Natural killer cell (primary cell): ENCODE measurements around the gene TRPC4. TPM values are rescaled to one million over a fixed set of nuclear protein-coding genes. Genes with fewer than 3 reads are reported as not detected.

ENCODE experiments used
- ATAC-seq, 3 donors: fragments of 150-1000 bp in 2 of 3; fragments of 200-7000 bp in 1 of 3; cut with Tn5 transposase; 1 replicate in 1 of 3; 2 replicates in 2 of 3; pipeline ENCODE4 v1.10.0; 2021; ENCODE audit warnings: mild to moderate bottlenecking in 2 of 3, moderate library complexity in 2 of 3
- DNase-seq, 2 donors: peaks; one replicate each; pipeline versions ENCODE4 v3.0.0 to v3.0.0-alpha.2; 2013 to 2021; ENCODE audit warnings: mixed read lengths in 1 of 2
- H3K27ac ChIP-seq: one replicate; pipeline ENCODE4 v1.5.1; 2013; ENCODE audit warnings: mild to moderate bottlenecking, low read length
- H3K27me3 ChIP-seq: one replicate; pipeline ENCODE4 v1.6.1; 2013; ENCODE audit warnings: low read length; ENCODE audit not compliant: control insufficient read depth, insufficient read depth
- H3K36me3 ChIP-seq: one replicate; pipeline ENCODE4 v1.6.1; 2013; ENCODE audit warnings: low read length; ENCODE audit not compliant: control insufficient read depth, insufficient read depth
- H3K4me1 ChIP-seq: one replicate; pipeline ENCODE4 v1.6.1; 2013; ENCODE audit warnings: low read length; ENCODE audit not compliant: control insufficient read depth, insufficient read depth
- H3K4me3 ChIP-seq: one replicate; pipeline ENCODE4 v1.5.1; 2013; ENCODE audit warnings: low read length
- H3K9me3 ChIP-seq: one replicate; pipeline ENCODE4 v1.6.1; 2013; ENCODE audit warnings: low read length; ENCODE audit not compliant: control insufficient read depth, insufficient read depth
- H3K27ac Mint-ChIP-seq, 2 donors: one replicate each; pipeline ENCODE4 v1.8.0; 2022; ENCODE audit warnings: mild to moderate bottlenecking in 2 of 2, mixed read lengths in 2 of 2, moderate library complexity in 1 of 2
- H3K27me3 Mint-ChIP-seq, 2 donors: one replicate each; pipeline ENCODE4 v1.8.0; 2022; ENCODE audit warnings: low read depth in 2 of 2, mixed read lengths in 2 of 2
- H3K36me3 Mint-ChIP-seq: one replicate; pipeline ENCODE4 v1.8.0; 2022; ENCODE audit warnings: mixed read lengths
- H3K4me1 Mint-ChIP-seq, 2 donors: one replicate each; pipeline ENCODE4 v1.8.0; 2022; ENCODE audit warnings: mixed read lengths in 2 of 2
- H3K4me3 Mint-ChIP-seq: one replicate; pipeline ENCODE4 v1.8.0; 2022; ENCODE audit warnings: mild to moderate bottlenecking, moderate library complexity, mixed read lengths
- H3K9me3 Mint-ChIP-seq, 2 donors: one replicate each; pipeline ENCODE4 v1.8.0; 2022; ENCODE audit warnings: mixed read lengths in 2 of 2
- WGBS: methylation state at CpG from one replicate; pipeline ENCODE4 v1.1.7; 2013; ENCODE audit warnings: missing lambda C conversion rate; ENCODE audit not compliant: insufficient coverage; 5-methylcytosine and 5-hydroxymethylcytosine counted together
- intact Hi-C: fragments of 100-400 bp; cut with micrococcal nuclease; formaldehyde crosslinking; loops from one replicate; pipeline ENCODE4 v1.14.2; 2022
- total RNA-seq, 4 donors: library from RNA; stranded (reverse); fragments of 120-200 nt in 1 of 4; gene quantifications; one replicate each; pipeline versions ENCODE4 v1.2.3 to v1.2.4, GENCODE V29; 2013 to 2022
- TF ChIP-seq, protein P1 (sequence below): fragments of 200-600 bp; IDR thresholded peaks from one replicate; pipeline ENCODE4 v1.8.0; 2022; ENCODE audit warnings: antibody characterized with exemption

Gene TRPC4
- total RNA-seq: not detected
- not detected for total RNA-seq (2013)

DNA sequence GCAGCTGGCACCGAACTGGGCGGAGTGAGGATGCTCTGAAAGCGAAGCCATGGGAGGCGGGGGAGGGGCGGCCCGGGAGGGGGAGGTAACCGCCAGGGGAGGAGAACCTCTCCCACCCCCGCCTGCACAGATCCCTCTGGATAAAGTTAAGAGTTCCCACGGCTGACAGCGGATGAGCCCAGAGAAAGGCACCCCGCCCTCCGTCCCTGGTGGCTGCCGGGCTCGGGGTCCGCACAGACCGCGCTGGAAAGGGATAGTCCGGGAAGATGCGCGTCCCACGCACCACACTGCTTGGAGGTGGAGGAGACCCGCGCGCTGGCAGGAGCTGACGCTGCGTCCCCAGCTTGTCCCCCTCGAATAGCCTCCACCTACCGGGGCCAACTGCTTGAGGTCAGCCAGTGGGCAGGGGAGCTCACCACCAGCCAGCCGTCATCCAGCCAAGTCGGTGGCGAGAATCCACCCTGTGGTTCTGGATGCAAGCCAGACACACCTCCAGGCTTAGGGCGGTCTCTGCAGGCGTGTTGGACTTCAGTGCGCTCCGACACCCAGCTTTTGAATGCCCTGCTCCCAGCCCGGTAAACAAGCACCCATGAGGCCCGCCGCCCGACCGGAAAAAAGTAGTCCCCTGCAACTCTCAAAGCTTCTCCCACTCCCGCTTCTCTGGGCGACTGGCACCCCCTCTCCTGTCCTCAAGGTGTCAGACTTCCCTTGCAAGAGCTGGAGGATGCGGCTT is at the start of gene TRPC4:
Gene TRPC4 (minus strand): TSS at position 17 of the 733 bp plus-strand sequence. CDS start 86,439 bp downstream, outside the sequence.
- no peaks in the 10 kb centered on the region for H3K4me1 Mint-ChIP-seq
- ATAC-seq (no peak), DNase-seq (no peak)
- H3K4me1 ChIP-seq: no peaks in the 10 kb centered on the region
- H3K9me3 Mint-ChIP-seq: peaks cover 4 to 5% of the 10 kb centered on the region in 2 donors
- WGBS: 7% methylated on average over 41 of the region's 43 CpGs
- no peak within 1 kb of the TSS for H3K27ac Mint-ChIP-seq
- peaks cover 8 to 9% of the 10 kb centered on the region in 2 donors for H3K27me3 Mint-ChIP-seq
- peaks cover 13% of the 10 kb centered on the region for H3K27me3 ChIP-seq
- TF ChIP-seq, protein P1, sequence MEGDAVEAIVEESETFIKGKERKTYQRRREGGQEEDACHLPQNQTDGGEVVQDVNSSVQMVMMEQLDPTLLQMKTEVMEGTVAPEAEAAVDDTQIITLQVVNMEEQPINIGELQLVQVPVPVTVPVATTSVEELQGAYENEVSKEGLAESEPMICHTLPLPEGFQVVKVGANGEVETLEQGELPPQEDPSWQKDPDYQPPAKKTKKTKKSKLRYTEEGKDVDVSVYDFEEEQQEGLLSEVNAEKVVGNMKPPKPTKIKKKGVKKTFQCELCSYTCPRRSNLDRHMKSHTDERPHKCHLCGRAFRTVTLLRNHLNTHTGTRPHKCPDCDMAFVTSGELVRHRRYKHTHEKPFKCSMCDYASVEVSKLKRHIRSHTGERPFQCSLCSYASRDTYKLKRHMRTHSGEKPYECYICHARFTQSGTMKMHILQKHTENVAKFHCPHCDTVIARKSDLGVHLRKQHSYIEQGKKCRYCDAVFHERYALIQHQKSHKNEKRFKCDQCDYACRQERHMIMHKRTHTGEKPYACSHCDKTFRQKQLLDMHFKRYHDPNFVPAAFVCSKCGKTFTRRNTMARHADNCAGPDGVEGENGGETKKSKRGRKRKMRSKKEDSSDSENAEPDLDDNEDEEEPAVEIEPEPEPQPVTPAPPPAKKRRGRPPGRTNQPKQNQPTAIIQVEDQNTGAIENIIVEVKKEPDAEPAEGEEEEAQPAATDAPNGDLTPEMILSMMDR: no peak
- H3K27ac ChIP-seq: no peak within 1 kb of the TSS
- no peaks in the 10 kb centered on the region for H3K36me3 Mint-ChIP-seq
- peaks cover 2% of the 10 kb centered on the region for H3K9me3 ChIP-seq
- H3K36me3 ChIP-seq: no peaks in the 10 kb centered on the region
- intact Hi-C loops: no loop called here
- no peak within 1 kb of the TSS for H3K4me3 ChIP-seq
- H3K4me3 Mint-ChIP-seq: no peak within 1 kb of the TSS

DNA sequence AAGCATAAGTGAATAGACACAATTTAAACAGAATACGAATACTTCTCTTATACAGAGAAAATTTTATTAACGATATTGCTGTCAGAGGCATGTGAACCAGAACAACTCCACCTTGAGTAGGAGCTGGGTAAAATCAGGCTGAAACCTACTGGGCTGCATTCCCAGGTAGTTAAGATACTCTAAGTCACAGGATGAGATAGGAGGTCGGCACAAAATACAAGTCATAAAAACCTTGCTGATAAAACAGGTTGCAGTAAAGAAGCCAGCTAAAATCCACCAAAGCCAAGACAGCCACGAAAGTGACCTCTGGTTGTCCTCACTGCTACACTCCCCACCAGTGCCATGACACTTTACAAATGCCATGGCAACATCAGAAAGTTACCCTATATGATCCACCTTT is 49.2 kb upstream of the TRPC4 start:
- Mint-ChIP-seq H3K4me3 (no peak overlapping the region), H3K4me1 (no peaks in the 10 kb centered on the region), H3K27ac (no peak overlapping the region), H3K36me3 (no peaks in the 10 kb centered on the region), H3K9me3 (peaks cover 3 to 11% of the 10 kb centered on the region in 2 donors), H3K27me3 (no peaks in the 10 kb centered on the region)
- no peak for DNase-seq
- Histone ChIP-seq H3K4me3 (no peak overlapping the region), H3K4me1 (no peaks in the 10 kb centered on the region), H3K9me3 (no peaks in the 10 kb centered on the region), H3K27ac (no peak overlapping the region), H3K27me3 (no peaks in the 10 kb centered on the region), H3K36me3 (no peaks in the 10 kb centered on the region)
- TF ChIP-seq, protein P1: no peak
- intact Hi-C loops: no loop called here
- no peak for ATAC-seq
- 69% methylated on average over 4 of the region's 4 CpGs for WGBS

DNA sequence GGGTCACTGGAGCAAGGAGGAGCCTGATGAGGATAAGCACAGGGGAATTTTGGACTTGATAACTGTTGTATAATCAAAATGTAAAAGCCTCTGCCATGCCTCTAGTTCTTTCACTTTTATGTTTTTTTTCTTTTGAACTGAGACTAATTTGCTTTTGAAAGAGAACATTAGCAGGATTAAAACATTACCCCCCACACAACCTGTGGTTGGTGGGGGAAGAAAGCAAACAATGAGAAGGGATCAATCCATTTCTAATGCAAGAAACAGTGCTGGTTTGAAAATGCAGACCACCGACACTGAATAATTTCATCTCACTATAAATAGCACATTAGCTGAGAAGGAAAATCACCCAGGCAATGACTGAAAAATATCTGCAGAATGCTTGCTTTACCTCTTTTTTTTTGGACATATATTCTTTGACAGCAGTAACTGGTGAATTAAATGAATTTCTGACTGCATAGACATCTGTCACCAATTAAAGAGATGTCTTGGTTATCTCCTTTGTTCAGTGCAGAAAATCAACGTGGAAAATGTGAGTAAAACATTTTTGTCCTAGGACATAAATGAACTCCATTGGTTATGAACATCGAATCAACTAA is 48.6 kb upstream of the TRPC4 start:
- Histone ChIP-seq H3K36me3 (no peaks in the 10 kb centered on the region), H3K4me1 (no peaks in the 10 kb centered on the region), H3K4me3 (no peak overlapping the region), H3K27me3 (no peaks in the 10 kb centered on the region), H3K9me3 (no peaks in the 10 kb centered on the region), H3K27ac (no peak overlapping the region)
- no peaks in the 10 kb centered on the region for H3K27me3 Mint-ChIP-seq
- DNase-seq: no peak
- H3K4me3 Mint-ChIP-seq: no peak overlapping the region
- TF ChIP-seq, protein P1: no peak
- no peaks in the 10 kb centered on the region for H3K4me1 Mint-ChIP-seq
- ATAC-seq: no peak
- peaks cover 3 to 11% of the 10 kb centered on the region in 2 donors for H3K9me3 Mint-ChIP-seq
- no peak overlapping the region for H3K27ac Mint-ChIP-seq
- intact Hi-C loops: no loop called here
- WGBS: 64% methylated on average over 3 of the region's 3 CpGs
- no peaks in the 10 kb centered on the region for H3K36me3 Mint-ChIP-seq
